GM21737 (cell line): ENCODE measurements around the gene GTPBP4.

Experiments
- ATAC-seq: cut with Tn5 transposase; IDR thresholded peaks from one replicate; pipeline ENCODE4 v1.9.1; 2021; ENCODE audit warnings: mild to moderate bottlenecking, moderate library complexity; ENCODE audit not compliant: unreplicated experiment

The GTPBP4 gene

DNA sequence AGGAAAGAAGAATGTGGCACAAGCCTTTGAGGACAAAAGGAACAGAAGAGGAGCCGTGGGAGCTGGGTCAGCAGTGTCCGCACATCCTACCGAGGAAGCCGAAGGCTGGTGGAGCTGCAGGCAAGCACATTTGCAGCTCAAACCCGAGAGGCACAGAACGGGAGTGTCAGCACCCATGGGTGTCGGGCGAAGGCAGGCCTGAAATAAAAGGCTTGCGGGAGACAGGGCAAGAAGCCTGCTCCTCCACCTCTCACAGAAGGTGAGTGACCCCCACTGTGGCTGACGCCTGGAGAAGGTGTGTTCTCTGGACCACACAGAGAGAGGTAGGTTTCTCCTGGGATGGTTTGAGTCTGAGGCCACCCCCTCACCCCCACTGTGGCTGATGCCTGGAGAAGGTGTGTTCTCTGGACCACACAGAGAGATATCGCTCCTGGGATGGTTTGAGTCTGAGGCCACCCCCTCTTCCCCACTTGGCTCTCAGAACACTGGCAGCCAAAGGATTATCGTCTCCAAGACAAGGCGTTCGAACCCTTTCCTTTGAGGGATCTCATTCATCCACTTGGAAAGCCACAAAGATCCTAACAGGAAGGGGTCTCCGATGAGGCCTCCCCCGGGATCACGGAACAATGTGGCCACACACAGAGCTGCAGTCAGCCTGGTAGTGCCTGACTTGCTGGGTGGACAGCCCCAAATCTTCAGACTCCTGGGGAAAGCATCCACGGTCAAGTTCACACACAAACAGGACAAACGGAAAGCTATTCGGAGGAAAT is 21.6 kb upstream of the GTPBP4 start:
- ATAC-seq, result no peak

- ATAC-seq, result no peak
Observed at GRCh38 chr10:968546-969199, 19.6 kb upstream of the GTPBP4 start.

GRCh38 chr10:969473-970150 is 18.6 kb upstream of the GTPBP4 start:
- no peak for ATAC-seq

GRCh38 chr10:970311-971149 is 17.7 kb upstream of the GTPBP4 start:
- ATAC-seq, result no peak

GRCh38 chr10:971150-971542 is 17.1 kb upstream of the GTPBP4 start:
- ATAC-seq, result no peak

DNA sequence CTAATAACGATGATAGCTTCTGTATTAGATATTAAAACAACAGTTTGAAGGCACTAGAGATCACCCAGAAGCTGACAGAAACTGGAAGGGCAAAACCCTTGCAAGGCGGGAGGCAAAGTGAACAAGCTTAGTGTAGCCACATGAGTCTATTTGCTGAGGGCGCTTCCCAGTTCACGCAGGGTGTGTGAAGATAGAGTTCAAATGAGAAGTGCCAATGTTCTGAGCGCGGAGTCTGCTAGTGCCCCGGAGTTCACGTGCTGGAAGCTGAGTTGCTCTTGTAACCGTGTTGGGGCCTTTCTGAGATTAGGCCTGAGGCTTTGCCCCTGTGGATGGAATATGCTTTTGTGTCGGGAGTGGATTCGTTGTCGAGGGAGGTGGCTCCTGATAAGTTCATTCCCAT is 16.6 kb upstream of the GTPBP4 start:
- no peak for ATAC-seq

GRCh38 chr10:972763-973162 is 15.5 kb upstream of the GTPBP4 start:
- no peak for ATAC-seq

DNA sequence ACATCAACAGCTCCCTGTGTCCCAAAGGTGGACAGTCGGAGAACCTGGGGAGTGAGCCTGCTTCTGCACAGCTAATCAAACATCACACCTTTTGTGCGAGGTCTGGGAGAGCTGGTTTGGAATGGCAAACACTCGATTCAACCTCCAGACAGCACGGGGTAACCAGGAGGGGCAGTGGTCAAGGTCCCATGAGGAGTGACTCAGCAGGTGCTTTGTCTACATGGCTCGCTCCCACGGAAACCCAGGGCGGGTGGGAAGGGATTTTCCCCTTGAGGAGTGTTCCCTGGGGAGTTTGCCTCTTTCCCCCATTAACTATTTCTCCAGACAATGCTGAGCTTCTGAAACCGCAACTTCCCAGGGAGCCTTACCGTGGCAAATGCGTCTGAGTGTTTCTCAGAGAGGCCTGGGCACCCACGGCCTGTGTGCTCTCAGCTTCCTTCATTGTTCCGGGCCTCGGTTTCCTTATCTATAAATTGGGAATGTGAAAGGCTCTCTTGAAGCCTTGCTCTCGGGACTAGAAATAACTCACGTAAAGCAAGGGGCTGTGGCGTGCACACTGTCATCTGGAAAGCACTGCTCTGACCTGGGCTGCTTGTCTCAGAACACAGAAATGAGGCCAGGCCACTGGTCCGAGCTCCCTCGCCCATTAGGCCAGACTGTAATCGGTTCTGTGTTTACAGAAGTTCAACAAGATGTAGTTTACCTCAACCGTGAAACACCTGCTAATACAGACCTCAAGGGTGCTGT is 14.0 kb upstream of the GTPBP4 start:
- no peak for ATAC-seq

DNA sequence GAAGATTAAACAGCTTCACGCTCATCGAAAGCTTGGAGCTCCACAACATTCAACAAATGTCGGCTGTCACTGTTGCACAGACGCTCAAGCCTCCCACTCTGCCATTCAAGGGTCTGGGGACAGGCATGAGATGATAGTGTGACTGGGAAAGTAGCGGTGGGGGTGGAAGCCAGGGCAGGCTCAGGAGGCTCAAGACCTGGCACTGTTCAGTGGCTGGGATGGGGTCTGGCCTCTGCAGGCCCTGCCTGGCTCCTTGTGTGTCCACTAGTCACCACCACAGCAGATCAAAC is 13.5 kb upstream of the GTPBP4 start:
- no peak for ATAC-seq

DNA sequence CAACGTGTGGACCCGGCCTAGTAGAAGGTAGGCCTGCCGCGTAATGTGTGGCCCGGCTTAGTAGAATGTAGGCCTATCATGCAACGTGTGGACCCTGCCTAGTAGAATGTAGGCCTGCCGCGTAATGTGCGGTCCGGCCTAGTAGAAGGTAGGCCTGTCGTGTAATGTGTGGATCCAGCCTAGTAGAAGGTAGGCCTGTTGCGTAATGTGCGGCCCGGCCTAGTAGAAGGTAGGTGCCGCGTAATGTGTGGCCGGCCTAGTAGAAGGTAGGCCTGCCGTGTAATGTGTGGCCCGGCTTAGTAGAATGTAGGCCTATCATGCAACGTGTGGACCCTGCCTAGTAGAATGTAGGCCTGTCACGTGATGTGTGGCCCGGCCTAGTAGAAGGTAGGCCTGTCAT is 11.9 kb upstream of the GTPBP4 start:
- ATAC-seq, result no peak

- ATAC-seq, result no peak
Observed at GRCh38 chr10:978826-979421, 9.3 kb upstream of the GTPBP4 start.

GRCh38 chr10:980468-981093 is 7.7 kb upstream of the GTPBP4 start:
- no peak for ATAC-seq

GRCh38 chr10:983401-983800 is 4.8 kb upstream of the GTPBP4 start:
- ATAC-seq, result no peak

- no peak for ATAC-seq
Observed at GRCh38 chr10:983971-984655, 4.1 kb upstream of the GTPBP4 start.

DNA sequence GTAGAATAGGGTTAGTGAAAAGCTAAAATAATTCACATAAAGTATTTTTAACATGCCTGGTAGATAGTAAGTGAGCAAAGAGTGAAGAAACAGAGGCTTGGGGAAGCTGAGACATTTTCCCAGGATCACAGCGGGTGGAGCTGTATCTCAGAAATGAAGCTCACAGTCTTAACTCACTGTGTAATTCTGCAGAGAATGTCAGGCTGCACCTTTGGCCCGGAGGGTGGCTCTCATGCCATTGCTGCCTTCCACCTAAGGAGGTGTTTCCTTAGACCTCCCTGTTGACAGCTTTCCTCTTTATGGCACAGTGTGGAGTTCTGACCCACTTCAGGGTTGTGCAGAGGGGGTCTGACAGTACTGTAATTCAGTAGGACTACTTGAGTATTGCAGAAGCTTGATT is 2.9 kb upstream of the GTPBP4 start:
- ATAC-seq, result no peak

DNA sequence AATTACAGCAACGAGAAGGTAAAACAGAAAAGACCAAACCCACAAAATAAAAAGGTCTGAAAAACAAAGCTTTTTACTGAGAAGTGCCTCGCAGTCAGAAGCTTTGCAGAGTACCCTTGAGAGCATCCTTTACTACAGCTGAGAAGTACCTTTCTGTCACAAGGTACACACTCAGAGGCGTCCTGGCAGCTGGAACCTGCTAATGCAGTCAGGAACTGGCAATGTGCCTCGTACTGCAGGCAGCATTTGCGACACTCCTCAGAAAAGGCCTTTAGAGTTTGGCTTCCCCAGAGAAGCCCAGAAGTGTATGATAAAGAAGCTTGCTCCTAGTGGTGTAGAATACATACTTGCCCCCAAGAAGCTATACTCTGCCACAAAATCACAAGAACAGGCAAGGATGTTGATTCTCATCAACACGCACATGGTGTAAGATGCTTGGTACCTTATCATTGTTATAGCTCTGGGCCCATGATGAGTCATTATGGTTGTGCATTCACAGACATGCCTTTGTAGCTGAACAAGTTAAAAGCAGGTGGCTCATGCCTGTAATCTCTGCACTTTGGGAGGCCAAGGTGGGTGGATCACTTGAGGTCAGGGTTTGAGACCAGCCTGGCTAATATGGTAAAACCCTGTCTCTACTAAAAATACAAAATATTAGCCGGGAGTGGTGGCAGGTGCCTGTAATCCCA is 2.0 kb upstream of the GTPBP4 start:
- no peak for ATAC-seq

DNA sequence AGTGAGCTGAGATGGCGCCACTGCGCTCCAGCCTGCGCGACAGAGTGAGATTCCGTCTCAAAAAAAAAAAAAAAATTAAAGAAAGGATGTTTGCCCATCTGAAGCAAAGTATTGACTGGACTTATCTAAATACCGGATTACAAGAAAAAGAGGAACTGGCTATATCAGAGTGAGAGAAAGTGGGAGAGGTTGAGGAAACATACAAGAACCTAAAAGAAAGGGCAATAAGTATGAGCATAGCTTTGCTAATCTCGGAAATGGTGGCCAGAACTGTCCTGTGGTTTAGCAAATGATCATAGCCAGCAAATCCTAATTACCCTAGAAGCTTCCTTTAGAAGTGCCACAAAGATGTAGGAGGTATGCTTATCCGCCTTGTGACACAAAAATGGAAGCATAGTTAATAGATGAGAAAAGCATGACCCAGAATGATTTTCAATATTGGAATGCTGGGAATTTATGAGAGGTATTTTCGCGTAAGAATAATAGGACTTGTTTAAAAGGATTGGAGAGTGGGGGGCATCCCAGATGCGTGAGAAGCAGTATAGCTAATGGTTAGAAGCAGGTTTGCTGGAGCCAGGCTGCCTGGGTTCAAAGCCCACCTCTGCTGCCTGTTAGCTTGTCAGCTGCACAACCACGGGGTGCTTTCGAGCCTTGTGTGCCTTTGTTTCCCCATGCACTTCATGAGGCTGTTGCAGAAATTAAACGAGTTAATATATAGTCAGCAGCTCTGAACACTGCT is 1.2 kb upstream of the GTPBP4 start:
- no peak for ATAC-seq

- no peak for ATAC-seq
Observed at GRCh38 chr10:987620-987869, 689 bp upstream of the GTPBP4 start.
